CD4-positive, alpha-beta T cell treated with Interferon gamma for 1 hour (primary cell): Measurements from ENCODE around the gene INPP5J.
"Not testable (repeated sequence)": the region's sequence is repeated elsewhere in the genome, so short reads cannot be mapped to it uniquely, and the experiment has no call there.

ENCODE experiments used
- DNase-seq: peaks from one replicate; pipeline ENCODE4 v3.0.0-alpha.2; 2020

The INPP5J gene

GRCh38 chr22:31102441-31103081 lies 20.2 kb upstream of the INPP5J start:
- DNase-seq = no peak

GRCh38 chr22:31103111-31103510 lies 19.7 kb upstream of the INPP5J start:
- no peak for DNase-seq

DNA sequence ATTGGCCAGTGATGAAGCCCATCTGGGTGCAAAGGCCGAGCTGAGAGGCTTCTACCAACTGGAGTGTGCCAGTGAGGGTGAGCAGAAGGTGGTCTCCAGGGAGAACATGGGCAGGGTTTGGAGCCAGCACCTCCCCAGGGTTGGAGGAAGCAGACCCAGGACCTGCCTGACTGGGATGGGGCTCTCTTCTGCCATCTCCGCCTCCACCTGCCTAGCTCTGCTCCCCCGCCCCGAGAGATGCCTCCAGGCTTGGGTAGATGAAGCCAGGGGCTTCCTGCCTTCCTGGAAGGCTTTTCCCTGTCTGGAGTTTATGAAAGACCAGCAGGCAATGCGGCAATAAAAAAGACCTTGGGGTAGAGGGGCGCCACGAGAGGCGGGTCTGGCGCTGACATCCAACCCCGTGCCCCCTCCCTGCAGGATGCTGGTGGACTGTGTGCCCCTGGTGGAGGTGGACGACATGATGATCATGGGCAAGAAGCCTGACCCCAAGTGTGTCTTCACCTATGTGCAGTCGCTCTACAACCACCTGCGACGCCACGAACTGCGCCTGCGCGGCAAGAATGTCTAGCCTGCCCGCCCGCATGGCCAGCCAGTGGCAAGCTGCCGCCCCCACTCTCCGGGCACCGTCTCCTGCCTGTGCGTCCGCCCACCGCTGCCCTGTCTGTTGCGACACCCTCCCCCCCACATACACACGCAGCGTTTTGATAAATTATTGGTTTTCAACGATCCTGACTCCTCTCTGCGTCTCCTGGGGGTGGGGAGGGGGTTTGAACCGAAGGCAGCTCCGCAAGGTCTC lies 18.7 kb upstream of the INPP5J start:
- no peak for DNase-seq

- DNase-seq = no peak
These were observed 17.9 kb upstream of the INPP5J start for GRCh38 chr22:31104869-31105268.

- DNase-seq = no peak
These were observed 17.4 kb upstream of the INPP5J start for GRCh38 chr22:31105282-31105929.

DNA sequence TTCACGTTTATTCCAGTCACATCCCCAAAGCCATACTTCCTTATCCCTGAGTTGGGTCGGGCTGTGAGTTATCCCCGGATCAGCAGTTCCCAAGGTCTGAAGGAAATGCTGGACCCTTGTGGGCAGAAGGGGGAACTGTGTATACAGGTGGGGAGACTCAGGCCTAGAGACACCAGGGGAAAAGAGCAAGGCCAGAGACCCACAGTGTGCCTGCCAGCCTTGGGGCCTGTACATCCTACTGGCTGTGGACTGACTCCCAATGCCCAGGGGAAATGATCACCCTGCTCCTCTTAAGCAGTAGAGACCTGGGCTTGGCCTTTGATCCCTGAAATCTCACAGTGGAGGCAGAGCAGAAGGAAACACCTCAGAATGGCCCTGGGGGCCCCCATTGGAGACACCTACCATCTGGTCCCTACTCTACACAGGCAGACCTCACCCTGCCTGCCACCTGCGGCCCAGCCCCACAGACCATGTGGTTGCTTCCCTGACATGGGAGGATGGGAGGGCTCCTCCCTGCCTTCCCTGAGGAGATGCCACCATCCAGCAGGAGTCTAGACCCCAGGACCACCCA lies 16.7 kb upstream of the INPP5J start:
- DNase-seq = no peak

DNA sequence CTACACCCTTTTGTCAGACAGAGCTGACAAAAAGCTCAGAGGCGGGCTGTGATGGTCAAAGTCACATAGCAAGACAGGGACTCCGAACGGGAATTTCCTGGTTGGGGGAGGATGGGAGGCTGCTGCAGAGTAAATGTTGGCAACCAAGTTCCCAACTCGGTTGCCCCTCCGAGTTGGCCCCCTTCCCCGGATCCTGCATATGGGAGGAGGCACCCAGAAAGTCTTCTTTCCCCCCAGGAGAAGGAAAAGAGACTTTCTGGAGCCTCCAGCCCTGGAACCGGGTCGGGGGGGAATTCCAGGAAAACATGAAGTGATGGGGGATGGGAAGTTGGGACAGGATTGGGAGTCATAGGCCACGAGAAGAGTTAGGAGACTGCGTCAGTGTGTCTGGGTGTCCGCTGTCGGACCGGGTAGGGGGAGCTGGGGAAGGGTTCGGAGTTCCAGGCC lies 16.0 kb upstream of the INPP5J start:
- no peak for DNase-seq

DNA sequence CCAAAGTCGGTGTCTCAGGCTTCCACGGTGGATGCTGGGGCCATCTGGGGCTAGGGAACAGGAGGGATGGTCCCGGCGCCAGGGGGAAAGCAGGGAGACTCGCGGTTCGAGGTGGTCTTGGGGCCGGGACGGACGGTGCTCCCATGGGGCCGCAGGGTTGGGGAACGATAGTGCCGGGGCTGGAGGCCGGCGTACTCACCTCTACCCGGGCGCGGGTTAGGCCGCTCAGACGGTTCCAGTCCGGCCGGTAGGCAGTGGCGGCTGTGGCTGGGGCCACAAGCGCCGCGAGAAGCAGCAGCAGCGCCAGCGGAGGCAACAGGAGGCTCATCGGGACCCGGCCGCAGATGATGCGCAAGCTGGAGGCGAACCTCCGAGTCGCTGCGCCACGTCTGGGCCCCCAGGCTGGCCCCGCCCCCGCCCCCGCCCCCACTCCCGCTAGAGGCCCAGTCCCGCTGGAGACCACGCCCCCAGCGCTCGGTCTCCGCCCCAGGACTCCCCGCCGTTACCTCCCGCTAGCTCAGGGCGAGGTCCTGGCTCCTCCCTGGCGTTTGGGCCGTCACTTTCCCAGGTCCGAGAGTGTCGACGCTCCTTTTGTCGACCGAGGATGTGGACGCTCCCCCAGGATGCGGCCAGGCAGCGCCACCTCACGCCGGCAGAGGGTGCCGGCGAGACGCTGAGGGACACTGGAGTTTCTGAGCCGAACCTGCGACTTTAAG lies 15.4 kb upstream of the INPP5J start, which contains the start of gene SELENOM:
Gene SELENOM (minus strand): TSS at position 391 of the 716 bp plus-strand sequence. CDS start 63 bp downstream, at position 328.
- DNase-seq = peak; percentile 90

GRCh38 chr22:31107894-31108218 lies 14.9 kb upstream of the INPP5J start:
- DNase-seq = no peak

GRCh38 chr22:31112547-31113091 lies 10.1 kb upstream of the INPP5J start:
- not testable (repeated sequence) for DNase-seq

DNA sequence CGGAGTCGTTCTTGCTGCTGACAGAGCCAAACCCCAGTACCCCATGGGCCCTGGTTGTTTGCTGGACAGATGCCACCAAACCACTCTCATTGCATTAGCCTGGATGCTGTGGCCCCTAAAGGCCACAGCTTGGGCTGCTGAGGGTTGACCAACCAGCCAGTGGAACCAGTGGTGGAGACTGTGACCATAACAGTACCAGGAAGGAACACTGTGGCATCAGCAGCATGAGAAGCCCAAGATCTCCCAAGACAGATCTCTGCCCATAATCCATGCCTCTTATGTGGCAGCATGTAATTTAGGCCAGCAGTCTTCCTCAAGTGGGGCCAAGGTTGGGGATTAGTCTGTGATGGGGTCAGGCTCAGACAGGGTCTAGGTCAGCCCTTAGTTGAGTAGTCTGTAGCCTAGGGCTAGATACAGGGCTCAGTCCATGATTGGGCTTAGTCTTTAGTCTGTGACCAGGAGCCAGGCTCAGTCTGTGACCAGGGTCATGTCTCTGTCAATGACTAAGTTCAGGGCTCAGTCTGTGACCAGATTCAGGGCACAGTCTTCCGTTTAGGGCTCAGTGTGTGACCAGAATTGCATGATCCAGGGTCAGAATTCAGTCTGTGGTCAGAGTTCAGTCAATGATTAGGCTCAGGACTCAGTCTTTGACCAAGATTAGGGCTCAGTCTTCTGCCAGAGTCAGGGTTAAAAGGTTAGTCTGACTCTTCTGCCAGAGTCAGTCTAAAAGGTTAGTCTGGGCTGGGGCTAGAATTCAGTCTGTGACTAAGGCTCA lies 4.5 kb upstream of the INPP5J start:
- DNase-seq = no peak

DNA sequence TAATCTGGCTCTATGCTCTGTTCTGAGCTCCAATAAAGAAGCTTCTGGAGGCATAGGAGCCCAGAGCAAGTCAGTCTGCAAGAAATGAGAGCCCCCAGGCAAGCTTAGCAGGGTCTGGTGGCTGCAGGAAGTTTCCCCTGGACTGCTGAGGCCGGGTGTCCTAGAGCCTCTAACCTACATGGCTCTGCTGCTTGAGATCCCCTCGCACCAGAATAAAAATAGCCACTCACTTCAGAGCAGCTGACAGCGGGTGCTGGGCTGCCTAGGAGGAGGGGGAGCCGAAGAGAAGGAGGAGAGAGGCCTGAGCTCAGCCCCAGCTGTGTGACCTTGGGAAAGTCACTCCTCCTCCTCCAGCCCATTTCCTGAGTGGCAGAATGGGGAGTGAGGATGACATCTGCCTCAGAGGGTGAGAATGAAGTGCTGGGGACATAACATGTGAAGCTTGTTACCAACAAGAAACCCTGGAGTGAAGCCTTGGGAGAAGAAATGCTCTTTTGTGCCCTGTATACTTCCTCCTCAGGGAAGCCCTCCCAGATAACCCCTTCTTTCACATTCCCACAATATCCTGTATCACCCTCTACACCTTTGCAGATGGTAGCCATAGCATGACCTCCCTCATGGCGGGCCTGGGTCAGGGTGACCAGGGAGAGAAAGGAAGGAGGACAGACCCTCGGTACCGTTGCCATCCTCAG lies 3.6 kb upstream of the INPP5J start:
- DNase-seq = no peak

GRCh38 chr22:31120230-31120629 lies 2.5 kb upstream of the INPP5J start:
- DNase-seq = no peak

GRCh38 chr22:31120642-31121041 lies 2.1 kb upstream of the INPP5J start:
- DNase-seq = no peak

- DNase-seq = no peak
These were observed 1.4 kb upstream of the INPP5J start for GRCh38 chr22:31121403-31121802.

- no peak for DNase-seq
These were observed 602 bp upstream of the INPP5J start for GRCh38 chr22:31122196-31122531.

- DNase-seq = no peak
These were observed 481 bp downstream of the INPP5J start for GRCh38 chr22:31123292-31123602.

GRCh38 chr22:31124290-31124689 lies 1.5 kb downstream of the INPP5J start:
- no peak for DNase-seq

DNA sequence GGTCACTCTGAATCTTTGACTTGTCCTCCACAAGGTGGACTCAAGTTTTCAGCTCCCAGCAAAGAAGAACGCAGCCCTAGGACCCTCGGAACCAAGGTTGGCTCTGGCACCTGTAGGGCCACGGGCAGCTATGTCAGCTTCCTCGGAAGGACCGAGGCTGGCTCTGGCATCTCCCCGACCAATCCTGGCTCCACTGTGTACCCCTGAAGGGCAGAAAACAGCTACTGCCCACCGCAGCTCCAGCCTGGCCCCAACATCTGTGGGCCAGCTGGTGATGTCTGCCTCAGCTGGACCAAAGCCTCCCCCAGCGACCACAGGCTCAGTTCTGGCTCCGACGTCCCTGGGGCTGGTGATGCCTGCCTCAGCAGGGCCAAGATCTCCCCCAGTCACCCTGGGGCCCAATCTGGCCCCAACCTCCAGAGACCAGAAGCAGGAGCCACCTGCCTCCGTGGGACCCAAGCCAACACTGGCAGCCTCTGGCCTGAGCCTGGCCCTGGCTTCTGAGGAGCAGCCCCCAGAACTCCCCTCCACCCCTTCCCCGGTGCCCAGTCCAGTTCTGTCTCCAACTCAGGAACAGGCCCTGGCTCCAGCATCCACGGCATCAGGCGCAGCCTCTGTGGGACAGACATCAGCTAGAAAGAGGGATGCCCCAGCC lies 2.2 kb downstream of the INPP5J start:
- DNase-seq = no peak

- DNase-seq = no peak
These were observed 2.9 kb downstream of the INPP5J start for GRCh38 chr22:31125521-31126117.
